Brain pericyte (primary cell): Measurements from ENCODE around the gene NUP210.
"Not testable (repeated sequence)": the region's sequence is repeated elsewhere in the genome, so short reads cannot be mapped to it uniquely, and the experiment has no call there.

Experiments used
- DNase-seq: peaks from one replicate; pipeline ENCODE4 v3.0.0-alpha.2; 2012; ENCODE audit warnings: low read depth, low spot score

The NUP210 gene

DNA sequence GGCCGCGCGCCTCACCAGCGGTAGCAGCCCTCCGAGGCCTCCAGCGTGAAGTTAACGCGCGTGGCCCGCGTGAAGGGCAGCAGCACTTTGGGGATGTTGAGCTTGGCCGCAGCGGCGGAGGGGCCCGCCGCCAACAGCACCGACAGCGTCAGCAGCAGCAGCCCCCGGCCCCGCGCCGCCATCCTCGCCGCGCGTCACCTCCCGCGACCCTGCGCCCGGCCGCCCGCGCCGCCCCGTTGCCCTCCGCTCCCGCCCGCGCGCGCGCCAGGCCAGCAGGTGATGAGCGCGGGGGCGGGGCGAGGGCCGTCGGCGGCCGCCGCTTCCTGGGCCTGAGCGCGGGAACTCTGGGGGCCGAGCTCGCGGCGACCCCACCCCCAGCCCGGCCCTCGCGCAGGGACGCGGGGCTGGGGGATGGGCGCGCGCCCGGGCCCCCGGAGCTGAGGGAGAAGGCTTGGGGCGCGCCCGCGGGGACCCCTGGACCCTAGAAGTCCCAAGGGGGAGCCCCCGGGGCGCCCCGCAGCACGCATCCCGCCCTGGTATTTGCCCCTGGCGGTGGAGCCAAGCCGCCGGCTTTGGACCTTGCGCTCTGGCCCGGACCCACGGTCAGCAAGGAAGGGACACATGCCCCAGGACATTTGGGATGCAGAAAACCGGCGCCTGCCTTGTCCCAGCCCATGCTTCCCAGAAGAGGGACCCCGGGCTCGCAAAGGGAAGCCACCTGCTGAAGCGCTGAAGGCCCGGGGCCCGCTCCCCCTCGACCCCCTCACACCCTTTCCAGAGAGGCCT, at the start of gene NUP210:
Gene NUP210, minus strand, starts transcription at position 278 of the 786 bp plus-strand sequence. Its CDS starts 96 bp downstream, at position 182.
- DNase-seq, result no peak

GRCh38 chr3:13466781-13467180, 46.7 kb upstream of the NUP210 start:
- no peak for DNase-seq

GRCh38 chr3:13465236-13465873, 45.2 kb upstream of the NUP210 start:
- no peak for DNase-seq

DNA sequence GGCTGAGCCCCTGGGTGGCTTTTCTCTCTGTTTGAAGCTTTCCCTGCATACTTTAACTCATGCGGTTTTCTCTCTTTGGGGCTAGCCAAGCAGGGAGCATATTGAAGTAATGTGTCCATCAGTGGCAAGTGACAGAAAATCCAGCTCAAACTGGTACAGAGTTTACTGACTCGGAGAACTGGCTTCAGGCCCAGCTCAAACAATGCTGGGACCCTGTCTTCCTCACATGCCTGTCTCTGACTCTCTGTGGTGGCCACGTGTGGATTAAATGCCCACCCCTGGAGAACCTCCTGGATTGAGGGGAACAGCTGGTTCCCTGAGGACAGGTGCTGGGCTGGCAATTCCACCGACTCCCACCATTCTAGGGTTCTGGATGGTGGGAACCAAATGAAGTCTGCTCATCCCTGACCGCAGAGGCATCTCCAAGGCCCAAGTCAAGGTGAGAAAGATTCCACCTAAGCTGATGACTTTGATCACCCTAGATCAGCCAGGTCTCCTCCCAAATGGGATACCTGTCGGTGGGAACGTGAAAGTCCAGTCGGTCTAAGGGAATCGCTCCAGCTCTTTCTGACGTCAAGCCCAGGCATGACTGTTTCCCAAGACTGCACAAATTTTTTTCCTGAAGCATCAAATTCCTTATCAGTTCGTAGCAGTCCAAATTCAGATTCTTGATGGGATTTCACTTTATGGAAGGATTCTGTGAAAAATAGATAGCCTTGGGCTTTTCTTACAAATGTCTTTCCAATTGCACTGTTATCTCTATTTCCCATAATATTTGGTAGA, 43.7 kb upstream of the NUP210 start:
- DNase-seq, result no peak

GRCh38 chr3:13462822-13463221, 42.7 kb upstream of the NUP210 start:
- DNase-seq, result no peak

DNA sequence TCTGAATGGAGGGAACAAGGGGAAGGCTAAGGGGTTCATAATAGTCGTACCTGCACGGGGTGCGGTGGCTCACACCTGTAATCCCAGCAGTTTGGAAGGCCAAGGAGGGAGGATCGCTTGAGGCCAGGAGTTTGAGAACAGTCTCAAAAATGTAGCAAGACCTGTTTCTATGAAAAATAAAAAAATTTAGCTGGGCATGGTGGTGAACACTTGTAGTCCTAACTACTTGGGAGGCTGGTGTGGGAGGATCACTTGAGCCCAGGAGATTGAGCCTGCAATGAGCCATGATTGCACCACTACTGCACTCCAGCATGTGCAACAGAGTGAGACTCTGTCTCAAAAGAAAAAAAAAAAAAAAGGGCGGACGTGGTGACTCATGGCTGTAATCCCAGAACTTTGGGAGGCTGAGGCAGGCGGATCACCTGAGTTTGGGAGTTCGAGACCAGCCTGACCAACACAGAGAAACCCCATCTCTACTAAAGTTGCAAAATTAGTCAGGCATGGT, 42.1 kb upstream of the NUP210 start:
- no peak for DNase-seq

GRCh38 chr3:13461169-13462124, 41.3 kb upstream of the NUP210 start:
- DNase-seq, result no peak

- no peak for DNase-seq
Measured at GRCh38 chr3:13460341-13460736, 40.2 kb upstream of the NUP210 start.

DNA sequence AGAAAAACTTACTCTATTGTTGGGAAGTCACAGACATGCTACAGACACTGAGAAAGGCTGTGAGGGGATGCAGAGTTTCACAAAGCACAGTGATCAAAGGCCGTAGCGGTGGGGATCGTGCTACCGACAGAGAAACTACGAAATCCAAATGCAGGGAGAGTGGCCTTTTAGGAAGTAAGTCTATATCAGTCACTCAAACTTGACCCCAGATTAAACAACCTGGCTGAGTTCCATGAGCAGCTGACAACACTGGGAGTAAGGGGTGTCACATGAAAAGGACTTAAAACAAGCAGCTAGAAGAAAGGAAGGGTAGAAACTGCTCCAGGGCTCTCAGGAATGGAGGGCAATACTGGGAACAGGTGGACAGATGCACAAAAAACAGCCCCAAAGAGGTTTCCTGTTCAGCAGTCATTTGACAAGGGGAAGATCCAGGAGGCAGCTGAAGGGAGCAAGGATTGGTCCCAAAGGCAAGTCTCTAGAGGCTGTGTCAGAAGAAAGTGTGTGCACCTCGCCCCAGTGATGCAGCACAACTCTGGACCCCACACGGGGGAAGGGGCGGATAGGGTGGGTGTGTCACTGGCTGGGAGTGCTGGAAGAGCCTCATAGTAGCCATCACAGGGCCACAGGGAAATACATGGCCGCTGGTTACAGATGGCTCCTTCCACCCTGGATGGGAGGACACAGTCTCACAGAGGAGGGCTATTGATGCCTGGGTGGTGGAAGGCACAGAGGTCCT, 39.7 kb upstream of the NUP210 start:
- DNase-seq, result no peak

GRCh38 chr3:13457593-13457992, 37.5 kb upstream of the NUP210 start:
- no peak for DNase-seq

DNA sequence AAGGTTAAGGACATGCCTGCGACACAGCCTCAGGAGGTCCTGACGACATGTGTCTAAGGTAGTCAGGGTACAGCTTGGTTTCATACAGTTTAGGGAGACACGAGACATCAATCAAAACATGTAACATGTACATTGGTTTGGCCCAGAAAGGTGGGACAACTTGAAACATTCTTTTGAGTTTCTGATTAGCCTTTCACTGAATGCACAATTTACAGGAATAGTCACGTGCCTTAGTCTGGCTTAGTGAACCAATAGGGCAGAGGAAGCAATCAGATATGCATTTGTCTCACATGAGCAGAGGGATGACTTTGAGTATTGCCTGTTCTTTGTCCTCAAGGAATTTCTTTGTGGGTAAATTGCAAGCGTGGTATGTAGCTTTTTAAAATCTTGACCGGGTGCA, 35.5 kb upstream of the NUP210 start:
- DNase-seq, result no peak

DNA sequence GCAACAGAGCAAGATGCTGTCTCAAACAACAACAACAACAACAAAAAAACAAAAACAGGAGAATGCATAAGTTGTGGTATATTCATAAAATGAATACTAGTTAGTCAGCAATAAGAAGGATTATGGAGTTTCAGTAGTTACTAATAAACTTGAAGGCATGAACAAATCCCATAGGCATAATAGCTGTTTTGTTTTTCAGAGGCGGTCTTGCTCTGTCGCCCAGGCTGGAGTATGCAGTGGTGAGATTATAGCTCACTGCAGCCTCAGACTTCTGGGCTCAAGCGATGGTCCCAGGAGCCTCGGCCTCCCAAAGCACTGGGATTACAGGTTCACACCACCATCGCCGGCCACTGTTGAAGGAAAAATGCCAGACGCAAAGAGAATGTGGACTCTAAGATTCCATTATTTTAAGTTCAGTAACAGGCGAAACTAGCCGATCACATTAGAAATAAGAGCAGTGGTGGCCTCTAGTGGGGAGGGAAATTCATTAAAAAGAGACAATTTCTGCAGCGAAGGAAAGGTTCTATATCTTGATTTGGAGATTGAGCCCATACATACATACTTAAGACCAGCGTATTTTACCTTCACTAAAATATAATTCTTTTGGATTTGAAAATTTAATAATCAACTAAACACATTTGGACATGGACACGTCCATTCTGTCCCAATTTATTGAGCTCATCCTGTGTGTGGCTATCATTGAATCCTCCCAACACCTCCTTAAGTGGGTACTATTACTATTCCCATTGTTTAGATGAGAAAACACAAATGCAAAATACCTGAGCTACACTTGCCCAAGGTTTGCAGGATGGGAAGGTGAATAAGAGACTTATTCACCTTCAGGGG, 32.6 kb upstream of the NUP210 start:
- DNase-seq, result no peak

- no peak for DNase-seq
Measured at GRCh38 chr3:13451301-13451673, 31.2 kb upstream of the NUP210 start.

DNA sequence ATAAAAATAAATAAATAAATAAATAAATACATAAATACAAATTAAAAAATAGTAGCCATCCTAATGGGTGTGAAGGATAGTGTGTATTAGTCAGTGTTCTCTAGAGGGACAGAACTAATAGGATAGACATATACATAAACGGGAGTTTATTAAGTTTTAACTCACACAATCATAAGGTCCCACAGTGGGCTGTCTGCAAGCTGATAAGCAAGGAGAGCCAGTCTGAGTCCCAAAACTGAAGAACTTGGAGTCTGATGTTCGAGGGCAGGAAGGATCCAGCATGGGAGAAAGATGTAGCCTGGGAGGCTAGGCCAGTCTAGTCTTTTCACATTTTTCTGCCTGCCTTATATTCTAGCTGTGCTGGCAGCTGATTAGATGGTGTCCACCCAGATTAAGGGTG, 22.8 kb upstream of the NUP210 start:
- not testable (repeated sequence) for DNase-seq

GRCh38 chr3:13440204-13440817, 20.2 kb upstream of the NUP210 start:
- no peak for DNase-seq

- DNase-seq, result not testable (repeated sequence)
Measured at GRCh38 chr3:13436213-13436612, 16.1 kb upstream of the NUP210 start.

- DNase-seq, result no peak
Measured at GRCh38 chr3:13433912-13434311, 13.8 kb upstream of the NUP210 start.

- no peak for DNase-seq
Measured at GRCh38 chr3:13432093-13432492, 12.0 kb upstream of the NUP210 start.

DNA sequence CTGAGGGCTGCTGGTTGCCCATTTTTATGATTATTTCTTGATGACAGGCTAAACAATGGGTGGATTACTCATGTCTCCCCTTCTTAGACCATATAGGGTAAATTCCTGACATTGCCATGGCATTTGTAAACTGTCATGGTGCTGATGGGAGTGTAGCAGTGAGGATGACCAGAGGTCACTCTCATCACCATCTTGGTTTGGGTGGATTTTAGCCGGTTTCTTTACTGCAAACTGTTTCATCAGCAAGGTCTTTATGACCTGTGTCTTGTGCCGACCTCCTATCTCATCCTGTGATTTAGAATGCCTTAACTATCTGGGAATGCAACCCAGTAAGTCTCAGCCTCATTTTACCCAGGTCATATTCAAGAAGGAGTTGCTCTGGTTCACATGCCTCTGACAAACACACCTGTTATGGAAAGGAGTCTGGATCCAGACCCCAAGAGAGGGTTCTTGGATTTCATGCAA, 10.3 kb upstream of the NUP210 start:
- not testable (repeated sequence) for DNase-seq
